Ovary (tissue), 9 donors: ENCODE data around the gene LRFN4. TPM values are rescaled to one million over a fixed set of nuclear protein-coding genes. Genes with fewer than 3 reads are reported as not detected.

ENCODE experiments used
- DNase-seq, 5 donors: peaks; one replicate each; pipeline ENCODE4 v3.0.0-alpha.2; 2019 to 2020
- H3K27ac ChIP-seq, 2 donors: fragments of 200-600 bp; one replicate each; pipeline versions ENCODE4 v1.5.1 to v1.8.0; 2019 to 2022
- H3K27me3 ChIP-seq: fragments of 200-600 bp; one replicate; pipeline ENCODE4 v1.8.0; 2022
- H3K36me3 ChIP-seq: fragments of 200-600 bp; sonication (generic); one replicate; pipeline ENCODE4 v1.5.1; 2019
- H3K4me1 ChIP-seq: one replicate; pipeline ENCODE4 v1.8.1; 2013; ENCODE audit warnings: mild to moderate bottlenecking, moderate library complexity; ENCODE audit not compliant: insufficient read depth
- H3K4me3 ChIP-seq: fragments of 200-600 bp; sonication (generic); one replicate; pipeline ENCODE4 v1.5.1; 2017
- H3K9me3 ChIP-seq, 2 donors: fragments of 200-600 bp in 1 of 2; sonication (generic) in 1 of 2; one replicate each; pipeline versions ENCODE4 v1.5.1 to v1.8.1; 2013 to 2019; ENCODE audit warnings: mild to moderate bottlenecking in 1 of 2, moderate library complexity in 1 of 2
- EP300 ChIP-seq: sonication (generic); formaldehyde crosslinking; IDR thresholded peaks from one replicate; pipeline ENCODE4 v1.6.1; 2017; ENCODE audit warnings: antibody characterized with exemption
- POLR2A ChIP-seq: fragments of 450-650 bp; IDR thresholded peaks from one replicate; pipeline ENCODE4 v1.6.1; 2017; ENCODE audit warnings: antibody characterized with exemption, mild to moderate bottlenecking, moderate library complexity
- WGBS, 3 donors: extraction: QIAGEN DNeasy Blood & Tissue Kit in 1 of 3; methylation state at CpG; one replicate each; pipeline versions ENCODE4 v1.1.5 to v1.1.7; 2013 to 2017; 5-methylcytosine and 5-hydroxymethylcytosine counted together
- intact Hi-C, 4 donors: fragments of 100-400 bp; cut with DNase I; formaldehyde crosslinking; loops; one replicate each; pipeline versions ENCODE4 v1.11.0 to v1.15.1; 2022 to 2023
- polyA plus RNA-seq, 2 donors: library from polyadenylated mRNA; stranded (reverse); fragments of 200-250 nt in 1 of 2; fragments of 350-450 nt in 1 of 2; fragmentation: Illumina TruSeq in 1 of 2; extraction: RNeasy Lipid Tissue Mini Kit (QIAGEN cat#74804) in 1 of 2; gene quantifications; one replicate each; pipeline ENCODE4 v1.2.3, GENCODE V29; 2013 to 2014
- total RNA-seq, 7 donors: library from RNA; depleted of rRNA in 2 of 7; stranded (reverse); fragments of >200 nt in 2 of 7; fragmentation: NEBNext Ultra II Directional in 3 of 7; extraction: Animal tissue kit (Norgen Biotek cat#: 25700) in 3 of 7; gene quantifications; one replicate each; pipeline versions ENCODE4 v1.1.0 to v1.2.4, GENCODE V29; 2016 to 2023
- TF ChIP-seq, protein P1 (sequence below), 3 donors: fragments of 450-650 bp in 2 of 3; fragments of 200-600 bp in 1 of 3; IDR thresholded peaks; one replicate each; pipeline versions ENCODE4 v1.5.1 to v1.8.0; 2016 to 2022; ENCODE audit warnings: antibody characterized with exemption in 3 of 3, mild to moderate bottlenecking in 1 of 3
- donor health status: DM: no; HTN: no; CAD: no; lungs with moderate emphysema.
- donor health status: DM: no; HTN: no; CAD: no.
- donor health status: Bipolar disorder and iron deficiency.
- donor health status: DM: yes; HTN: yes; CAD: no.
- donor health status: DM: no; HTN: no; CAD: no.
- donor health status: DM: yes; HTN: yes; CAD: no.

The LRFN4 gene
- total and polyA plus RNA-seq, 9 donors = 1.3 to 18.1 (median 9.3) TPM; not detected in 1

DNA sequence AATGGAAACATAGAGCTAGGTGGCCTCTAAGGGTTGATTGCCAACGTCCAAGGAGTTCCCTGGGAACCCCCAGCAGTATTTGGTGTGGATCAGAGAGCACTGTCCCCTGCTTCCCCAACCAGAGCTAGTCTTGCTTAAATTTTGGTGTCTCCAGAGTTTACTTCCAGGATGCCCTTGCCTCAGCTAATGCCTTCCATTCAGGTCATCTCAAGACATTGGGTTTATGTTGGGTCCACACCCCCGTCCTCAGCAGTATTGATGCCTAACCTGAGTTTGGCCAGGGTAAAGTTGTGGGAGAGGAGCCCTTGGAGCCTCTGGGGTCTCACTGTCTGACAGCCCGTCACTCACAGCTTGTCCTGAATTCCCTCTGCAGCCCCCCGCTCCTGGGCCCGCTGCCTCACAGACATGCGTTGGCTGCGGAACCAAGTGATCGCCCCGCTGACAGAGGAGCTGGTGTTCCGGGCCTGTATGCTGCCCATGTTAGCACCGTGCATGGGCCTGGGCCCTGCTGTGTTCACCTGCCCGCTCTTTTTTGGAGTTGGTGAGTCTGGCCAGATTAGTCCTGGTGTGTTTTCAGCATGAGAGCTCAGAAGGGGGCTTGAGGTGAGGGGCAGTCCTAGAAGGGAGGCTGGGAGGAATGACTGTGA lies 12.2 kb upstream of the LRFN4 start:
- H3K9me3 ChIP-seq = no peaks in the 10 kb centered on the region
- TF ChIP-seq, protein P1, sequence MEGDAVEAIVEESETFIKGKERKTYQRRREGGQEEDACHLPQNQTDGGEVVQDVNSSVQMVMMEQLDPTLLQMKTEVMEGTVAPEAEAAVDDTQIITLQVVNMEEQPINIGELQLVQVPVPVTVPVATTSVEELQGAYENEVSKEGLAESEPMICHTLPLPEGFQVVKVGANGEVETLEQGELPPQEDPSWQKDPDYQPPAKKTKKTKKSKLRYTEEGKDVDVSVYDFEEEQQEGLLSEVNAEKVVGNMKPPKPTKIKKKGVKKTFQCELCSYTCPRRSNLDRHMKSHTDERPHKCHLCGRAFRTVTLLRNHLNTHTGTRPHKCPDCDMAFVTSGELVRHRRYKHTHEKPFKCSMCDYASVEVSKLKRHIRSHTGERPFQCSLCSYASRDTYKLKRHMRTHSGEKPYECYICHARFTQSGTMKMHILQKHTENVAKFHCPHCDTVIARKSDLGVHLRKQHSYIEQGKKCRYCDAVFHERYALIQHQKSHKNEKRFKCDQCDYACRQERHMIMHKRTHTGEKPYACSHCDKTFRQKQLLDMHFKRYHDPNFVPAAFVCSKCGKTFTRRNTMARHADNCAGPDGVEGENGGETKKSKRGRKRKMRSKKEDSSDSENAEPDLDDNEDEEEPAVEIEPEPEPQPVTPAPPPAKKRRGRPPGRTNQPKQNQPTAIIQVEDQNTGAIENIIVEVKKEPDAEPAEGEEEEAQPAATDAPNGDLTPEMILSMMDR (IDR thresholded peaks at IDR 0.05) = no peak
- no peaks in the 10 kb centered on the region for H3K36me3 ChIP-seq
- no peak overlapping the region for H3K4me3 ChIP-seq
- H3K27me3 ChIP-seq = no peaks in the 10 kb centered on the region
- DNase-seq = peak in 3 of 5 donors; percentile 32 to 43 (median 37)
- H3K27ac ChIP-seq = no peak overlapping the region
- H3K4me1 ChIP-seq = peaks cover 14% of the 10 kb centered on the region
- 86 to 88% (median 88%) methylated on average over 12 of the region's 12 CpGs for WGBS, 3 donors
- intact Hi-C loops = loop anchor here in 1 of 4 donors (5.0 kb wide), 1 partner anchor 607 kb away; no protein-coding TSS in a partner anchor

DNA sequence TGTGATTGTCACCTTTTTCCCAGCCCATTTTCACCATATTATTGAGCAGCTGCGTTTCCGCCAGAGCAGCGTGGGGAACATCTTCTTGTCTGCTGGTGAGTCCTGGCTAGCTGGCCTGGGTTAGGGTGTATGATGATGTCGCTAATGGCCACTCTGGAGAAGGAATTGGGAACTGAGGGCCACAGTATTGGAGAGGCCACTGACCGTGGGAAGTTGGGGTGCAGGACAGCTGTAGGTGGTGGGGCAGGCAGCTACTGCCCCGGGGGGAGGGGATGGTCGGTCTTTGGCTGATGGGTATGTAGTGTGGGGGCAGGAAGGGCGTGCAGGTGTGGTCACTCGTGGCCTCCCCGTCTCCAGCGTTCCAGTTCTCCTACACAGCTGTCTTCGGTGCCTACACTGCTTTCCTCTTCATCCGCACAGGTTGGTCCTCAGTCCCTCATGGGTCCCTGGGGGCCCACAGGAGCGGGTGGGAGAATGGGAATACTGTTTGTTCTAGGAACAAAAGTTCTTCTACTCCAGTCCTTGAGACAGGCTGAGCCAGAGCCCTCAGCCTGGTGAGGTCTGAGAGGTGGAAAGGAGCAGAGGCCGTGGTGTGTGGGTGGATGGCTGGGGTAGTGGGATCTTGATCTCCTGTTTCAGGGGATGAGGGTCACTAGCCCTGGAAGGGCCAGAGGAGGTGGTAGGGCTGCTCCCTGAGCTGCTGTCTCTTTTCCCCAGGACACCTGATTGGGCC lies 11.6 kb upstream of the LRFN4 start:
- TF ChIP-seq EP300 = no peak
- no peak for TF ChIP-seq POLR2A
- TF ChIP-seq, protein P1 (IDR thresholded peaks at IDR 0.05) = no peak
- H3K4me1 ChIP-seq = peaks cover 14% of the 10 kb centered on the region
- no peaks in the 10 kb centered on the region for H3K36me3 ChIP-seq
- H3K27me3 ChIP-seq = no peaks in the 10 kb centered on the region
- intact Hi-C loops = loop anchor here in 1 of 4 donors (5.0 kb wide), 1 partner anchor 608 kb away; no protein-coding TSS in a partner anchor
- peak in 3 of 5 donors; percentile 15 to 32 (median 21) for DNase-seq
- no peak overlapping the region for H3K27ac ChIP-seq
- no peak overlapping the region for H3K4me3 ChIP-seq
- H3K9me3 ChIP-seq = no peaks in the 10 kb centered on the region
- WGBS, 3 donors = 82 to 85% (median 83%) methylated on average over 15 of the region's 15 CpGs

DNA sequence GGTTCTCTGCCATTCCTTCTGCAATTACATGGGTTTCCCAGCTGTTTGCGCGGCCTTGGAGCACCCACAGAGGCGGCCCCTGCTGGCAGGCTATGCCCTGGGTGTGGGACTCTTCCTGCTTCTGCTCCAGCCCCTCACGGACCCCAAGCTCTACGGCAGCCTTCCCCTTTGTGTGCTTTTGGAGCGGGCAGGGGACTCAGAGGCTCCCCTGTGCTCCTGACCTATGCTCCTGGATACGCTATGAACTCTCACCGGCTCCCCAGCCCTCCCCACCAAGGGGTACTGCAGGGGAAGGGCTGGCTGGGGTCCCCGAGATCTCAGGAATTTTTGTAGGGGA lies 11.0 kb upstream of the LRFN4 start:
- H3K4me3 ChIP-seq = no peak overlapping the region
- no peak overlapping the region for H3K27ac ChIP-seq
- peak in 3 of 5 donors; percentile 8 to 30 (median 19) for DNase-seq
- WGBS, 3 donors = 72 to 78% (median 77%) methylated on average over 9 of the region's 9 CpGs
- no peaks in the 10 kb centered on the region for H3K36me3 ChIP-seq
- H3K4me1 ChIP-seq = peaks cover 14% of the 10 kb centered on the region
- intact Hi-C loops = loop anchor here in 1 of 4 donors (5.0 kb wide), 1 partner anchor 609 kb away; no protein-coding TSS in a partner anchor
- no peak for TF ChIP-seq EP300
- no peak for TF ChIP-seq POLR2A
- TF ChIP-seq, protein P1 (IDR thresholded peaks at IDR 0.05) = no peak
- H3K9me3 ChIP-seq = no peaks in the 10 kb centered on the region
- H3K27me3 ChIP-seq = no peaks in the 10 kb centered on the region

DNA sequence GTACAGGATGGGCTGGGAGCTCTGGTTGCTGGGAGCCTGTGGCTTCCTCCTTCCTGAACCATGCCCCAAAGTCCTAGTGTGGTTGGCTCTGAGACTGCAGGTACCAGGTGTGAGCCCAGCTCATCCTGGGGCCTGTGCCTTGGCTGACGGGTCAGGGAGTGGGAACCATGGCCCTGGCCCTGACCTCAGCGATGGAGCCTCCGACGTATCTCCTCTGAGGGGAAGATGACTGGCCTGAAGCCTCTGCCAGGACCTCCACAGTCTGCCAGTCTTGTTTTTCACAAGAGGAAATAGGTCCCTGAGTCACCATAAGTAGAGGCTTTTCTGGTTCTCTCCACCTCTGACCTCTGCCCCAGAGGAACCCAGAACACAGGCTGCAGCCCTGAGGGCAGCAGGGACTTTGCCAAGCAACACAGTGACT lies 10.2 kb upstream of the LRFN4 start:
- intact Hi-C loops = loop anchor here in 1 of 4 donors (5.0 kb wide), 1 partner anchor 609 kb away; no protein-coding TSS in a partner anchor
- TF ChIP-seq EP300 = no peak
- TF ChIP-seq, protein P1 (IDR thresholded peaks at IDR 0.05) = no peak
- no peak for TF ChIP-seq POLR2A
- Histone ChIP-seq H3K9me3 (no peaks in the 10 kb centered on the region), H3K4me3 (no peak overlapping the region), H3K27ac (no peak overlapping the region), H3K4me1 (peaks cover 14% of the 10 kb centered on the region), H3K27me3 (no peaks in the 10 kb centered on the region), H3K36me3 (no peaks in the 10 kb centered on the region)
- 65 to 85% (median 79%) methylated on average over 4 of the region's 4 CpGs for WGBS, 3 donors
- DNase-seq = peak in 3 of 5 donors; percentile 18 to 34 (median 18)
